Ishikawa (cell line): ENCODE data around the gene FBXW8.

Experiments used
- CEBPB ChIP-seq: IDR thresholded peaks from 2 replicates; pipeline ENCODE4 v1.6.1; 2012
- CREB1 ChIP-seq: IDR thresholded peaks from 2 replicates; pipeline ENCODE4 v1.6.1; 2012; ENCODE audit warnings: low read depth
- EGR1 ChIP-seq: IDR thresholded peaks from 2 replicates; pipeline ENCODE4 v1.6.1; 2012
- FOXM1 ChIP-seq: IDR thresholded peaks from 2 replicates; pipeline ENCODE4 v1.6.1; 2012; ENCODE audit warnings: low read depth, borderline replicate concordance
- NFIC ChIP-seq: IDR thresholded peaks from 2 replicates; pipeline ENCODE4 v1.6.1; 2012
- RAD21 ChIP-seq: IDR thresholded peaks from 2 replicates; pipeline ENCODE4 v1.6.1; 2012; ENCODE audit warnings: low read depth
- ZBTB7A ChIP-seq: IDR thresholded peaks from 2 replicates; pipeline ENCODE4 v1.6.1; 2012; ENCODE audit warnings: low read depth
- TF ChIP-seq, protein P1 (sequence below): IDR thresholded peaks from 2 replicates; pipeline ENCODE4 v1.6.1; 2012
- TF ChIP-seq, protein P2 (sequence below): IDR thresholded peaks from 2 replicates; pipeline ENCODE4 v1.6.1; 2012; ENCODE audit warnings: low read depth, mild to moderate bottlenecking

Gene FBXW8

DNA sequence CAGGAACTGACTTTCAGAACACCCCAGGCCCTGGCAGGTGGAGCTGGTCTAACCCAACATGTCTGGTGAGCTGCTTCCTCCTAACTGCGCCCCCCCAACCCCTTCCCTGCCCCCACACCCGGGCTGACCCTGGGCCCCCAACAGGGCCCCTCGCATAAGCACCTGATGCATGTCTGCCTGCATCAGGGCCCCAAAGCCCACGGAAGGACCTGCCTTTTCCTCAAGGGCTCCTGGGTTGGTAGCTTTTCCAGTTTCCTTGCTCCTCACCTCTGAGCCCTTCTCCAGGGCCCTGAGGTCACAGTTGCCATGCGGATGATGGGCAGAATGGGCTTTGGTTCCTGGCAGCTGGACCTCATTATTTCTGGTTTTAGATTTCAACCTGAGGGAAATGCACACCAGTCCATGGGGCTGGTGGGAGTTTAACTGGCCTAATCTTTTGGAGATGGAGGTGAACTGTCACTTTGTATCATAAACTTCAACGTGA lies 170.0 kb downstream of the FBXW8 start:
- TF ChIP-seq ZBTB7A (no peak), CEBPB (no peak), NFIC (no peak), EGR1 (no peak), FOXM1 (no peak), CREB1 (no peak), RAD21 (no peak)
- TF ChIP-seq, protein P1, sequence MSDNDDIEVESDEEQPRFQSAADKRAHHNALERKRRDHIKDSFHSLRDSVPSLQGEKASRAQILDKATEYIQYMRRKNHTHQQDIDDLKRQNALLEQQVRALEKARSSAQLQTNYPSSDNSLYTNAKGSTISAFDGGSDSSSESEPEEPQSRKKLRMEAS = no peak
- TF ChIP-seq, protein P2, sequence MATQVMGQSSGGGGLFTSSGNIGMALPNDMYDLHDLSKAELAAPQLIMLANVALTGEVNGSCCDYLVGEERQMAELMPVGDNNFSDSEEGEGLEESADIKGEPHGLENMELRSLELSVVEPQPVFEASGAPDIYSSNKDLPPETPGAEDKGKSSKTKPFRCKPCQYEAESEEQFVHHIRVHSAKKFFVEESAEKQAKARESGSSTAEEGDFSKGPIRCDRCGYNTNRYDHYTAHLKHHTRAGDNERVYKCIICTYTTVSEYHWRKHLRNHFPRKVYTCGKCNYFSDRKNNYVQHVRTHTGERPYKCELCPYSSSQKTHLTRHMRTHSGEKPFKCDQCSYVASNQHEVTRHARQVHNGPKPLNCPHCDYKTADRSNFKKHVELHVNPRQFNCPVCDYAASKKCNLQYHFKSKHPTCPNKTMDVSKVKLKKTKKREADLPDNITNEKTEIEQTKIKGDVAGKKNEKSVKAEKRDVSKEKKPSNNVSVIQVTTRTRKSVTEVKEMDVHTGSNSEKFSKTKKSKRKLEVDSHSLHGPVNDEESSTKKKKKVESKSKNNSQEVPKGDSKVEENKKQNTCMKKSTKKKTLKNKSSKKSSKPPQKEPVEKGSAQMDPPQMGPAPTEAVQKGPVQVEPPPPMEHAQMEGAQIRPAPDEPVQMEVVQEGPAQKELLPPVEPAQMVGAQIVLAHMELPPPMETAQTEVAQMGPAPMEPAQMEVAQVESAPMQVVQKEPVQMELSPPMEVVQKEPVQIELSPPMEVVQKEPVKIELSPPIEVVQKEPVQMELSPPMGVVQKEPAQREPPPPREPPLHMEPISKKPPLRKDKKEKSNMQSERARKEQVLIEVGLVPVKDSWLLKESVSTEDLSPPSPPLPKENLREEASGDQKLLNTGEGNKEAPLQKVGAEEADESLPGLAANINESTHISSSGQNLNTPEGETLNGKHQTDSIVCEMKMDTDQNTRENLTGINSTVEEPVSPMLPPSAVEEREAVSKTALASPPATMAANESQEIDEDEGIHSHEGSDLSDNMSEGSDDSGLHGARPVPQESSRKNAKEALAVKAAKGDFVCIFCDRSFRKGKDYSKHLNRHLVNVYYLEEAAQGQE = no peak
